H9 (cell line): ENCODE measurements around the gene MUC5AC. TPM values are rescaled to one million over a fixed set of nuclear protein-coding genes. Genes with fewer than 3 reads are reported as not detected.

ENCODE experiments used
- DNase-seq: peaks from one replicate; pipeline ENCODE4 v3.0.0-alpha.2; 2017
- H2AFZ ChIP-seq: one replicate; pipeline ENCODE4 v1.6.1; 2013; ENCODE audit warnings: mild to moderate bottlenecking, low read length, control low read depth, moderate library complexity
- H2AK5ac ChIP-seq: 2 replicates; pipeline ENCODE4 v1.6.1; 2013; ENCODE audit warnings: low read length, control low read depth, mixed read lengths; ENCODE audit not compliant: insufficient read length
- H2BK120ac ChIP-seq: one replicate; pipeline ENCODE4 v1.6.1; 2013; ENCODE audit warnings: low read depth, mild to moderate bottlenecking, low read length, control low read depth, inconsistent platforms; ENCODE audit not compliant: poor library complexity, severe bottlenecking
- H2BK12ac ChIP-seq: 2 replicates; pipeline ENCODE4 v1.6.1; 2013; ENCODE audit warnings: low read length, control low read depth, mixed read lengths, low read depth; ENCODE audit not compliant: insufficient read length
- H2BK15ac ChIP-seq: 2 replicates; pipeline ENCODE4 v1.6.1; 2013; ENCODE audit warnings: low read depth, low read length, control low read depth
- H2BK20ac ChIP-seq: one replicate; pipeline ENCODE4 v1.6.1; 2013; ENCODE audit warnings: low read depth, mild to moderate bottlenecking, low read length, control low read depth, inconsistent platforms; ENCODE audit not compliant: poor library complexity, severe bottlenecking
- H2BK5ac ChIP-seq: 2 replicates; pipeline ENCODE4 v1.6.1; 2013; ENCODE audit warnings: low read length, control low read depth, mixed read lengths; ENCODE audit not compliant: insufficient read length
- H3K14ac ChIP-seq: 2 replicates; pipeline ENCODE4 v1.6.1; 2013; ENCODE audit warnings: low read length, control low read depth; ENCODE audit not compliant: insufficient read depth
- H3K18ac ChIP-seq: 2 replicates; pipeline ENCODE4 v1.6.1; 2013; ENCODE audit warnings: low read depth, mild to moderate bottlenecking, mixed read lengths, low read length, control low read depth; ENCODE audit not compliant: insufficient read length
- H3K23ac ChIP-seq: 2 replicates; pipeline ENCODE4 v1.6.1; 2013; ENCODE audit warnings: low read length, control low read depth, mixed read lengths, low read depth; ENCODE audit not compliant: insufficient read length
- H3K23me2 ChIP-seq: 2 replicates; pipeline ENCODE4 v1.6.1; 2013; ENCODE audit warnings: low read depth, mild to moderate bottlenecking, mixed read lengths, low read length, control low read depth; ENCODE audit not compliant: insufficient read length, poor library complexity, severe bottlenecking
- H3K27ac ChIP-seq: 2 replicates; pipeline ENCODE4 v1.5.1; 2013; ENCODE audit warnings: low read length, control low read depth, mixed read lengths, low read depth; ENCODE audit not compliant: insufficient read length
- H3K27me3 ChIP-seq: 2 replicates; pipeline ENCODE4 v1.6.1; 2013; ENCODE audit warnings: low read length, control low read depth, inconsistent platforms; ENCODE audit not compliant: insufficient read depth
- H3K4ac ChIP-seq: 2 replicates; pipeline ENCODE4 v1.6.1; 2013; ENCODE audit warnings: low read depth, mild to moderate bottlenecking, control low read depth, inconsistent platforms, low read length, moderate library complexity
- H3K4me1 ChIP-seq: 2 replicates; pipeline ENCODE4 v1.6.1; 2013; ENCODE audit warnings: low read length, control low read depth, inconsistent platforms; ENCODE audit not compliant: insufficient read depth
- H3K4me2 ChIP-seq: 2 replicates; pipeline ENCODE4 v1.6.1; 2013; ENCODE audit warnings: low read length, control low read depth, mixed read lengths; ENCODE audit not compliant: insufficient read length, insufficient read depth
- H3K56ac ChIP-seq: 2 replicates; pipeline ENCODE4 v1.6.1; 2013; ENCODE audit warnings: low read depth, mild to moderate bottlenecking, mixed read lengths, low read length, control low read depth; ENCODE audit not compliant: insufficient read length
- H3K79me1 ChIP-seq: 2 replicates; pipeline ENCODE4 v1.6.1; 2013; ENCODE audit warnings: low read depth, mild to moderate bottlenecking, moderate library complexity, low read length, control low read depth, inconsistent platforms; ENCODE audit not compliant: insufficient read depth, poor library complexity, severe bottlenecking
- H3K79me2 ChIP-seq: 2 replicates; pipeline ENCODE4 v1.6.1; 2013; ENCODE audit warnings: low read length, control low read depth, inconsistent platforms; ENCODE audit not compliant: insufficient read depth
- H3K9ac ChIP-seq: 2 replicates; pipeline ENCODE4 v1.6.1; 2013; ENCODE audit warnings: low read length, control low read depth, mixed read lengths; ENCODE audit not compliant: insufficient read length; ENCODE audit errors: extremely low read depth
- H3K9me3 ChIP-seq: one replicate; pipeline ENCODE4 v1.6.1; 2013; ENCODE audit warnings: low read depth, low read length, inconsistent platforms; ENCODE audit not compliant: control insufficient read depth
- H3T11ph ChIP-seq: one replicate; pipeline ENCODE4 v1.6.1; 2013; ENCODE audit warnings: mild to moderate bottlenecking, low read length, control low read depth, inconsistent platforms
- H4K20me1 ChIP-seq: one replicate; pipeline ENCODE4 v1.6.1; 2013; ENCODE audit not compliant: control insufficient read depth, insufficient read length, insufficient read depth
- H4K5ac ChIP-seq: 2 replicates; pipeline ENCODE4 v1.6.1; 2013; ENCODE audit warnings: low read depth, mild to moderate bottlenecking, mixed read lengths, low read length, control low read depth; ENCODE audit not compliant: insufficient read length
- H4K8ac ChIP-seq: replicated peaks from 2 replicates; pipeline ENCODE4 v1.6.1; 2013; ENCODE audit warnings: low read length, control low read depth, mixed read lengths, low read depth; ENCODE audit not compliant: insufficient read length
- H4K91ac ChIP-seq: 2 replicates; pipeline ENCODE4 v1.6.1; 2013; ENCODE audit warnings: low read depth, mild to moderate bottlenecking, moderate library complexity, mixed read lengths, low read length, control low read depth; ENCODE audit not compliant: insufficient read length
- H3K27ac Mint-ChIP-seq, 3 experiments: 2 replicates in 2 of 3; 3 replicates in 1 of 3; pipeline ENCODE4 v1.8.0; 2020 to 2021; ENCODE audit warnings: mixed read lengths in 3 of 3, mild to moderate bottlenecking in 1 of 3, moderate library complexity in 1 of 3
- H3K27me3 Mint-ChIP-seq: 2 replicates; pipeline ENCODE4 v1.8.0; 2021; ENCODE audit warnings: low read depth, mild to moderate bottlenecking, moderate library complexity, mixed read lengths
- H3K36me3 Mint-ChIP-seq, 3 experiments: 2 replicates in 2 of 3; 3 replicates in 1 of 3; pipeline ENCODE4 v1.8.0; 2020 to 2021; ENCODE audit warnings: low read depth in 3 of 3, mixed read lengths in 3 of 3; ENCODE audit not compliant: insufficient read depth in 1 of 3
- H3K4me1 Mint-ChIP-seq, 2 experiments: 2 replicates each; pipeline ENCODE4 v1.8.0; 2020; ENCODE audit warnings: mixed read lengths in 2 of 2
- H3K4me3 Mint-ChIP-seq, 2 experiments: 2 replicates in 1 of 2; 3 replicates in 1 of 2; pipeline ENCODE4 v1.8.0; 2020 to 2021; ENCODE audit warnings: mild to moderate bottlenecking in 2 of 2, mixed read lengths in 2 of 2, moderate library complexity in 1 of 2
- H3K9me3 Mint-ChIP-seq, 2 experiments: 2 replicates in 1 of 2; 3 replicates in 1 of 2; pipeline ENCODE4 v1.8.0; 2020; ENCODE audit warnings: mild to moderate bottlenecking in 2 of 2, mixed read lengths in 2 of 2, moderate library complexity in 1 of 2
- CTCF ChIP-seq: fragments of 200-600 bp; sonication (generic); conservative IDR thresholded peaks from 3 replicates; pipeline ENCODE4 v1.8.0; 2021; ENCODE audit warnings: antibody characterized with exemption, mild to moderate bottlenecking
- WGBS: extraction: QIAGEN DNeasy Blood & Tissue Kit; methylation state at CpG from one replicate; pipeline ENCODE4 v1.1.7; 2013; ENCODE audit warnings: missing lambda C conversion rate, low lambda C conversion rate, mixed read lengths; ENCODE audit not compliant: insufficient read length; ENCODE audit errors: extremely low coverage; 5-methylcytosine and 5-hydroxymethylcytosine counted together
- total RNA-seq: library from RNA; stranded (reverse); gene quantifications from 2 replicates; pipeline ENCODE4 v1.2.1, GENCODE V29; 2021

The MUC5AC gene
- total RNA-seq, 1 experiment from 2014 or later: not detected

GRCh38 chr11:1226226-1226985 is 68.7 kb downstream of the MUC5AC start:
- peak; percentile 33 for DNase-seq

More at GRCh38 chr11:1226226-1226985, 68.7 kb downstream of the MUC5AC start:
- no peak overlapping the region for H3K27ac Mint-ChIP-seq
- no peaks in the 10 kb centered on the region for H3K36me3 Mint-ChIP-seq
- Histone ChIP-seq H3K27ac (no peak overlapping the region), H3K27me3 (no peaks in the 10 kb centered on the region), H3K4me2 (no peak overlapping the region), H2AFZ (no peak overlapping the region), H3K79me1 (no peaks in the 10 kb centered on the region), H3K23me2 (no peaks in the 10 kb centered on the region), H3K79me2 (no peaks in the 10 kb centered on the region), H3K4me1 (no peaks in the 10 kb centered on the region; the same call in 1 of the 2 replicates), H4K5ac (no peak overlapping the region), H4K8ac (no peak overlapping the region), H2BK12ac (no peak overlapping the region), H2BK20ac (no peak overlapping the region), H3K9me3 (no peaks in the 10 kb centered on the region), H3K9ac (no peak overlapping the region), H2BK15ac (no peak overlapping the region), H3K23ac (no peak overlapping the region), H4K20me1 (peaks cover 3% of the 10 kb centered on the region), H3K4ac (no peak overlapping the region), H3T11ph (no peak overlapping the region), H2AK5ac (no peak overlapping the region), H3K56ac (no peak overlapping the region), H2BK120ac (no peak overlapping the region), H3K18ac (no peak overlapping the region), H3K14ac (no peak overlapping the region; the same call in 1 of the 2 replicates), H2BK5ac (no peak overlapping the region), H4K91ac (no peak overlapping the region)
- no peaks in the 10 kb centered on the region for H3K9me3 Mint-ChIP-seq
- no peak overlapping the region for H3K4me3 Mint-ChIP-seq
- no CpG with 5 or more reads among the region's 41 CpGs for WGBS
- TF ChIP-seq CTCF: peak; percentile 22; the same call in 1 of the 3 replicates
- H3K4me1 Mint-ChIP-seq: peaks cover 3 to 8% of the 10 kb centered on the region in 2 experiments; a peak in 2 of 4 replicates
- no peaks in the 10 kb centered on the region; the same call in 1 of the 2 replicates for H3K27me3 Mint-ChIP-seq
